H9 (cell line): ENCODE data around the gene PSMA2. TPM values are rescaled to one million over a fixed set of nuclear protein-coding genes. Genes with fewer than 3 reads are reported as not detected.

Experiments
- DNase-seq: peaks from one replicate; pipeline ENCODE4 v3.0.0-alpha.2; 2017
- H2AFZ ChIP-seq: one replicate; pipeline ENCODE4 v1.6.1; 2013; ENCODE audit warnings: mild to moderate bottlenecking, low read length, control low read depth, moderate library complexity
- H2AK5ac ChIP-seq: 2 replicates; pipeline ENCODE4 v1.6.1; 2013; ENCODE audit warnings: low read length, control low read depth, mixed read lengths; ENCODE audit not compliant: insufficient read length
- H2BK120ac ChIP-seq: one replicate; pipeline ENCODE4 v1.6.1; 2013; ENCODE audit warnings: low read depth, mild to moderate bottlenecking, low read length, control low read depth, inconsistent platforms; ENCODE audit not compliant: poor library complexity, severe bottlenecking
- H2BK12ac ChIP-seq: 2 replicates; pipeline ENCODE4 v1.6.1; 2013; ENCODE audit warnings: low read length, control low read depth, mixed read lengths, low read depth; ENCODE audit not compliant: insufficient read length
- H2BK15ac ChIP-seq: 2 replicates; pipeline ENCODE4 v1.6.1; 2013; ENCODE audit warnings: low read depth, low read length, control low read depth
- H2BK20ac ChIP-seq: one replicate; pipeline ENCODE4 v1.6.1; 2013; ENCODE audit warnings: low read depth, mild to moderate bottlenecking, low read length, control low read depth, inconsistent platforms; ENCODE audit not compliant: poor library complexity, severe bottlenecking
- H2BK5ac ChIP-seq: 2 replicates; pipeline ENCODE4 v1.6.1; 2013; ENCODE audit warnings: low read length, control low read depth, mixed read lengths; ENCODE audit not compliant: insufficient read length
- H3K14ac ChIP-seq: 2 replicates; pipeline ENCODE4 v1.6.1; 2013; ENCODE audit warnings: low read length, control low read depth; ENCODE audit not compliant: insufficient read depth
- H3K18ac ChIP-seq: 2 replicates; pipeline ENCODE4 v1.6.1; 2013; ENCODE audit warnings: low read depth, mild to moderate bottlenecking, mixed read lengths, low read length, control low read depth; ENCODE audit not compliant: insufficient read length
- H3K23ac ChIP-seq: 2 replicates; pipeline ENCODE4 v1.6.1; 2013; ENCODE audit warnings: low read length, control low read depth, mixed read lengths, low read depth; ENCODE audit not compliant: insufficient read length
- H3K23me2 ChIP-seq: 2 replicates; pipeline ENCODE4 v1.6.1; 2013; ENCODE audit warnings: low read depth, mild to moderate bottlenecking, mixed read lengths, low read length, control low read depth; ENCODE audit not compliant: insufficient read length, poor library complexity, severe bottlenecking
- H3K27ac ChIP-seq: 2 replicates; pipeline ENCODE4 v1.5.1; 2013; ENCODE audit warnings: low read length, control low read depth, mixed read lengths, low read depth; ENCODE audit not compliant: insufficient read length
- H3K27me3 ChIP-seq: 2 replicates; pipeline ENCODE4 v1.6.1; 2013; ENCODE audit warnings: low read length, control low read depth, inconsistent platforms; ENCODE audit not compliant: insufficient read depth
- H3K4ac ChIP-seq: 2 replicates; pipeline ENCODE4 v1.6.1; 2013; ENCODE audit warnings: low read depth, mild to moderate bottlenecking, control low read depth, inconsistent platforms, low read length, moderate library complexity
- H3K4me1 ChIP-seq: 2 replicates; pipeline ENCODE4 v1.6.1; 2013; ENCODE audit warnings: low read length, control low read depth, inconsistent platforms; ENCODE audit not compliant: insufficient read depth
- H3K4me2 ChIP-seq: 2 replicates; pipeline ENCODE4 v1.6.1; 2013; ENCODE audit warnings: low read length, control low read depth, mixed read lengths; ENCODE audit not compliant: insufficient read length, insufficient read depth
- H3K56ac ChIP-seq: 2 replicates; pipeline ENCODE4 v1.6.1; 2013; ENCODE audit warnings: low read depth, mild to moderate bottlenecking, mixed read lengths, low read length, control low read depth; ENCODE audit not compliant: insufficient read length
- H3K79me1 ChIP-seq: 2 replicates; pipeline ENCODE4 v1.6.1; 2013; ENCODE audit warnings: low read depth, mild to moderate bottlenecking, moderate library complexity, low read length, control low read depth, inconsistent platforms; ENCODE audit not compliant: insufficient read depth, poor library complexity, severe bottlenecking
- H3K79me2 ChIP-seq: 2 replicates; pipeline ENCODE4 v1.6.1; 2013; ENCODE audit warnings: low read length, control low read depth, inconsistent platforms; ENCODE audit not compliant: insufficient read depth
- H3K9ac ChIP-seq: 2 replicates; pipeline ENCODE4 v1.6.1; 2013; ENCODE audit warnings: low read length, control low read depth, mixed read lengths; ENCODE audit not compliant: insufficient read length; ENCODE audit errors: extremely low read depth
- H3K9me3 ChIP-seq: one replicate; pipeline ENCODE4 v1.6.1; 2013; ENCODE audit warnings: low read depth, low read length, inconsistent platforms; ENCODE audit not compliant: control insufficient read depth
- H3T11ph ChIP-seq: one replicate; pipeline ENCODE4 v1.6.1; 2013; ENCODE audit warnings: mild to moderate bottlenecking, low read length, control low read depth, inconsistent platforms
- H4K20me1 ChIP-seq: one replicate; pipeline ENCODE4 v1.6.1; 2013; ENCODE audit not compliant: control insufficient read depth, insufficient read length, insufficient read depth
- H4K5ac ChIP-seq: 2 replicates; pipeline ENCODE4 v1.6.1; 2013; ENCODE audit warnings: low read depth, mild to moderate bottlenecking, mixed read lengths, low read length, control low read depth; ENCODE audit not compliant: insufficient read length
- H4K8ac ChIP-seq: replicated peaks from 2 replicates; pipeline ENCODE4 v1.6.1; 2013; ENCODE audit warnings: low read length, control low read depth, mixed read lengths, low read depth; ENCODE audit not compliant: insufficient read length
- H4K91ac ChIP-seq: 2 replicates; pipeline ENCODE4 v1.6.1; 2013; ENCODE audit warnings: low read depth, mild to moderate bottlenecking, moderate library complexity, mixed read lengths, low read length, control low read depth; ENCODE audit not compliant: insufficient read length
- H3K27ac Mint-ChIP-seq, 3 experiments: 2 replicates in 2 of 3; 3 replicates in 1 of 3; pipeline ENCODE4 v1.8.0; 2020 to 2021; ENCODE audit warnings: mixed read lengths in 3 of 3, mild to moderate bottlenecking in 1 of 3, moderate library complexity in 1 of 3
- H3K27me3 Mint-ChIP-seq: 2 replicates; pipeline ENCODE4 v1.8.0; 2021; ENCODE audit warnings: low read depth, mild to moderate bottlenecking, moderate library complexity, mixed read lengths
- H3K36me3 Mint-ChIP-seq, 3 experiments: 2 replicates in 2 of 3; 3 replicates in 1 of 3; pipeline ENCODE4 v1.8.0; 2020 to 2021; ENCODE audit warnings: low read depth in 3 of 3, mixed read lengths in 3 of 3; ENCODE audit not compliant: insufficient read depth in 1 of 3
- H3K4me1 Mint-ChIP-seq, 2 experiments: 2 replicates each; pipeline ENCODE4 v1.8.0; 2020; ENCODE audit warnings: mixed read lengths in 2 of 2
- H3K4me3 Mint-ChIP-seq, 2 experiments: 2 replicates in 1 of 2; 3 replicates in 1 of 2; pipeline ENCODE4 v1.8.0; 2020 to 2021; ENCODE audit warnings: mild to moderate bottlenecking in 2 of 2, mixed read lengths in 2 of 2, moderate library complexity in 1 of 2
- H3K9me3 Mint-ChIP-seq, 2 experiments: 2 replicates in 1 of 2; 3 replicates in 1 of 2; pipeline ENCODE4 v1.8.0; 2020; ENCODE audit warnings: mild to moderate bottlenecking in 2 of 2, mixed read lengths in 2 of 2, moderate library complexity in 1 of 2
- WGBS: extraction: QIAGEN DNeasy Blood & Tissue Kit; methylation state at CpG from one replicate; pipeline ENCODE4 v1.1.7; 2013; ENCODE audit warnings: missing lambda C conversion rate, low lambda C conversion rate, mixed read lengths; ENCODE audit not compliant: insufficient read length; ENCODE audit errors: extremely low coverage; 5-methylcytosine and 5-hydroxymethylcytosine counted together
- total RNA-seq: library from RNA; stranded (reverse); gene quantifications from 2 replicates; pipeline ENCODE4 v1.2.1, GENCODE V29; 2021
- TF ChIP-seq, protein P1 (sequence below): fragments of 200-600 bp; sonication (generic); conservative IDR thresholded peaks from 3 replicates; pipeline ENCODE4 v1.8.0; 2021; ENCODE audit warnings: antibody characterized with exemption, mild to moderate bottlenecking

Gene PSMA2
- total RNA-seq, 1 experiment from 2014 or later: 227 TPM

DNA sequence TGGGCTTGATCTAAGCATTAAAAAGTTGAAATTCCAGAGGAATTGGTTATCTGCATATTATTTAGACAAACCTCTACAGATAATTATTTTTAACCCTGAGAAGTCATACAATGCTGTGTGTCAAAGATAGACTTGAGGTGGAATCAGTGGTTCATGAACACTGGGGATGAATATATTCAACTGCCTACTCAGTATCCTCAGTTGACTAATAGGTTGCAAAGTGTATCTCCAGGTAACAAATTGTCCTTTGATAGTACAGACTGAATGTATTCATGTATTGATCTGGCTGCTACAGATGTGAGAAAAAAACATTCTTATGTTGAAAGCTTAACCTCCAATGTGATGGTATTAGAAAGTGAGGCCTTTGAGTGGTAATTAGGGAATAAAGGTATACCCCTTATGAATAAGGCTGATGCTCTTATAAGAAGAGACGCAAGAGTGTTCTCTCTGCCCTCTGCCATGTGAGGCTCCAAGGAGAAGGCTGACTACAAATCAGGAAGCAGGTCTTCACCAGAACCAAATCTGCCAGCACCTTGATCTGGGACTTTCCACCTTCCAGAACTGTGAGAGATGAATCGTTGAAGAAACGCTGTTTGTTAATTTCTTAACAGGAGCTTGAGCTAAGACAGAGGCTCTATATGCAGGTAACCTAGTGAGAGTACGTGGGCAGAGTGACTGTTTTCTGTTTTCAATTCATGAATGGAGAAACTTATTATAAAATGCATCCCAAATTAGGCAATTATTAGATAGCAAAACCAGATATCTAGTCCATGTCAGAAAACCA is 7.7 kb upstream of the PSMA2 start:
- H4K8ac ChIP-seq: no peak overlapping the region
- no peak overlapping the region for H2BK20ac ChIP-seq
- H3K36me3 Mint-ChIP-seq: peaks cover 15 to 47% (median 42%) of the 10 kb centered on the region in 3 experiments
- no peak overlapping the region for H2AK5ac ChIP-seq
- no peak overlapping the region for H2BK15ac ChIP-seq
- no peak overlapping the region for H3K4me2 ChIP-seq
- no peaks in the 10 kb centered on the region for H3K27me3 Mint-ChIP-seq
- no peak overlapping the region for H3K14ac ChIP-seq
- no peak overlapping the region for H2BK120ac ChIP-seq
- H3K4me1 ChIP-seq: no peaks in the 10 kb centered on the region; the same call in 1 of the 2 replicates
- no peak overlapping the region for H2BK12ac ChIP-seq
- WGBS: no CpG with 5 or more reads among the region's 4 CpGs
- no peak overlapping the region for H3K18ac ChIP-seq
- H3K9me3 ChIP-seq: no peaks in the 10 kb centered on the region
- no peaks in the 10 kb centered on the region for H3K9me3 Mint-ChIP-seq
- no peak overlapping the region for H4K5ac ChIP-seq
- H4K20me1 ChIP-seq: no peaks in the 10 kb centered on the region
- no peak overlapping the region for H3K4ac ChIP-seq
- DNase-seq: no peak
- H3K27ac Mint-ChIP-seq: peak overlapping the region in 1 of 3 experiments; percentile 58; a peak in 1 of 7 replicates
- no peak overlapping the region for H4K91ac ChIP-seq
- no peaks in the 10 kb centered on the region for H3K79me2 ChIP-seq
- H3K27me3 ChIP-seq: no peaks in the 10 kb centered on the region
- H3T11ph ChIP-seq: no peak overlapping the region
- H3K23ac ChIP-seq: no peak overlapping the region
- no peaks in the 10 kb centered on the region for H3K79me1 ChIP-seq
- H3K9ac ChIP-seq: no peak overlapping the region
- H2BK5ac ChIP-seq: no peak overlapping the region
- H3K23me2 ChIP-seq: no peaks in the 10 kb centered on the region
- no peak overlapping the region for H2AFZ ChIP-seq
- no peak overlapping the region for H3K4me3 Mint-ChIP-seq
- H3K27ac ChIP-seq: no peak overlapping the region
- no peak overlapping the region for H3K56ac ChIP-seq
- H3K4me1 Mint-ChIP-seq: peaks cover 6 to 10% of the 10 kb centered on the region in 2 experiments
- TF ChIP-seq, protein P1, sequence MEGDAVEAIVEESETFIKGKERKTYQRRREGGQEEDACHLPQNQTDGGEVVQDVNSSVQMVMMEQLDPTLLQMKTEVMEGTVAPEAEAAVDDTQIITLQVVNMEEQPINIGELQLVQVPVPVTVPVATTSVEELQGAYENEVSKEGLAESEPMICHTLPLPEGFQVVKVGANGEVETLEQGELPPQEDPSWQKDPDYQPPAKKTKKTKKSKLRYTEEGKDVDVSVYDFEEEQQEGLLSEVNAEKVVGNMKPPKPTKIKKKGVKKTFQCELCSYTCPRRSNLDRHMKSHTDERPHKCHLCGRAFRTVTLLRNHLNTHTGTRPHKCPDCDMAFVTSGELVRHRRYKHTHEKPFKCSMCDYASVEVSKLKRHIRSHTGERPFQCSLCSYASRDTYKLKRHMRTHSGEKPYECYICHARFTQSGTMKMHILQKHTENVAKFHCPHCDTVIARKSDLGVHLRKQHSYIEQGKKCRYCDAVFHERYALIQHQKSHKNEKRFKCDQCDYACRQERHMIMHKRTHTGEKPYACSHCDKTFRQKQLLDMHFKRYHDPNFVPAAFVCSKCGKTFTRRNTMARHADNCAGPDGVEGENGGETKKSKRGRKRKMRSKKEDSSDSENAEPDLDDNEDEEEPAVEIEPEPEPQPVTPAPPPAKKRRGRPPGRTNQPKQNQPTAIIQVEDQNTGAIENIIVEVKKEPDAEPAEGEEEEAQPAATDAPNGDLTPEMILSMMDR: no peak
